KMS-11 (cell line): ENCODE measurements around the gene ZIC4.

Experiments
- H2AFZ ChIP-seq: fragments of 200-600 bp; sonication (generic); 2 replicates; pipeline ENCODE4 v1.6.1; 2016; ENCODE audit warnings: antibody characterized with exemption, mixed run types, low read depth
- H3K27ac ChIP-seq: fragments of 200-600 bp; sonication (generic); 2 replicates; pipeline ENCODE4 v1.6.1; 2016; ENCODE audit warnings: mild to moderate bottlenecking, mixed run types
- H3K27me3 ChIP-seq: fragments of 200-600 bp; sonication (generic); 2 replicates; pipeline ENCODE4 v1.6.1; 2017; ENCODE audit warnings: mild to moderate bottlenecking, low read depth, mixed run types, moderate library complexity; ENCODE audit not compliant: insufficient read depth
- H3K36me3 ChIP-seq: fragments of 200-600 bp; sonication (generic); 2 replicates; pipeline ENCODE4 v1.6.1; 2017; ENCODE audit warnings: mild to moderate bottlenecking, mixed run types; ENCODE audit not compliant: insufficient read depth
- H3K4me1 ChIP-seq: fragments of 200-600 bp; sonication (generic); 2 replicates; pipeline ENCODE4 v1.6.1; 2016; ENCODE audit warnings: mild to moderate bottlenecking, low read depth, mixed run types; ENCODE audit not compliant: poor library complexity, severe bottlenecking
- H3K4me2 ChIP-seq: fragments of 200-600 bp; sonication (generic); 2 replicates; pipeline ENCODE4 v1.7.0; 2016; ENCODE audit warnings: mild to moderate bottlenecking, mixed run types
- H3K4me3 ChIP-seq: fragments of 200-600 bp; sonication (generic); IDR thresholded peaks from 2 replicates; pipeline ENCODE4 v1.6.1; 2017; ENCODE audit warnings: low read depth, low read length, mixed read lengths; ENCODE audit not compliant: insufficient read depth
- H3K79me2 ChIP-seq: fragments of 200-600 bp; sonication (generic); 2 replicates; pipeline ENCODE4 v1.6.1; 2016; ENCODE audit warnings: low read depth, mixed run types; ENCODE audit not compliant: insufficient read depth
- H3K9ac ChIP-seq: fragments of 200-600 bp; sonication (generic); 2 replicates; pipeline ENCODE4 v1.6.1; 2016; ENCODE audit warnings: mild to moderate bottlenecking, mixed run types
- H4K20me1 ChIP-seq: fragments of 200-600 bp; sonication (generic); 2 replicates; pipeline ENCODE4 v1.6.1; 2016; ENCODE audit warnings: mild to moderate bottlenecking, mixed run types; ENCODE audit not compliant: insufficient read depth
- TF ChIP-seq, protein P1 (sequence below): fragments of 200-600 bp; sonication (generic); conservative IDR thresholded peaks from 2 replicates; pipeline ENCODE4 v1.6.1; 2017; ENCODE audit warnings: low read depth, mild to moderate bottlenecking, antibody characterized with exemption, low read length, moderate library complexity, mixed read lengths

ZIC4 gene

DNA sequence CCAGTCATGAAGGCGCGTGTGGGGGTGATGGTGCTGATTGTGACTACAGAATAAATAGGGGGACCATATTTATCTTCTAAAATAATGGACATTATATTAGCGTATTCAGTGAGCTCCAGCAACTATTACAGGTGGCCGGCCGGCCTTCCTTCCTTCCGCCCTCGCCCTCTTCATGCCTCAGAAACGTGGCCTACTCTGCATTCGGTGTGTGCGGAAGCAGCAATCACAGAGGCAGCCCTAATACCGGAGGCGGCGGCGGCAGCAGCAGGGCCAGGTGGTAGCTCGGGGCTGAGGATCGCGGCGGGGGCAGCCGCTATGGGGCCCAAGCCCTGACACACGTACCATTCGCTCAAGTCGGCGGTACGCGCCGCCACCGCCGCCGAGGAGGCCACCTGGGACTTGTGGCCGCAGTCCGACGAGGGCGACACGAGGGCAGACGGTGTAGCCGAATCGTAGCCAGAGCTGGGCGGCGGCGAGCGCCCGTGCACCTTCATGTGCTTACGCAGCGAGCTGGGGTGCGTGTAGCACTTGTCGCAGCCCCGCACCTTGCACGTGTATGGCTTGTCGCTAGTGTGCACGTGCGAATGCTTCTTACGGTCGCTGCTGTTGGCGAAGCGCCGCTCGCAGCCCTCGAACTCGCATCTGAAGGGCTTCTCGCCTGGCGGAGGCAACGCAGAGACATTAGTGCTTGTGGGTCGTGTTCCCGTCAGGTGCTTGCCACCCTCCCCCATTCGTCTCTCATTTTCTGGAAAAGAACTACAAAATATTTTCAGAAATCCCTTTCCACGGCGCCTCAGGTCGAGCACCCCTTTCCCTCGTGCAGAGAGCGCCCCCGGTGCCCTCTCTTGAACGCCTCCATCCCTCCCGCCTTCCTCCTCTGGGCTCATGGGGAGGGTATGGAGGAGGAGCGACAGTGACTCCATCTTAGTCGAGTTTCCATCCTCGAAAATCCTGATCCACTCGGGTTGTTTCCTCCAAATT, 15.5 kb downstream of the ZIC4 start:
- Histone ChIP-seq H3K27ac (no peak overlapping the region), H4K20me1 (no peaks in the 10 kb centered on the region), H3K4me3 (no peak overlapping the region), H3K27me3 (no peaks in the 10 kb centered on the region), H3K4me1 (no peaks in the 10 kb centered on the region), H3K9ac (no peak overlapping the region), H3K79me2 (no peaks in the 10 kb centered on the region), H3K4me2 (no peak overlapping the region), H2AFZ (no peak overlapping the region), H3K36me3 (no peaks in the 10 kb centered on the region)
- TF ChIP-seq, protein P1, sequence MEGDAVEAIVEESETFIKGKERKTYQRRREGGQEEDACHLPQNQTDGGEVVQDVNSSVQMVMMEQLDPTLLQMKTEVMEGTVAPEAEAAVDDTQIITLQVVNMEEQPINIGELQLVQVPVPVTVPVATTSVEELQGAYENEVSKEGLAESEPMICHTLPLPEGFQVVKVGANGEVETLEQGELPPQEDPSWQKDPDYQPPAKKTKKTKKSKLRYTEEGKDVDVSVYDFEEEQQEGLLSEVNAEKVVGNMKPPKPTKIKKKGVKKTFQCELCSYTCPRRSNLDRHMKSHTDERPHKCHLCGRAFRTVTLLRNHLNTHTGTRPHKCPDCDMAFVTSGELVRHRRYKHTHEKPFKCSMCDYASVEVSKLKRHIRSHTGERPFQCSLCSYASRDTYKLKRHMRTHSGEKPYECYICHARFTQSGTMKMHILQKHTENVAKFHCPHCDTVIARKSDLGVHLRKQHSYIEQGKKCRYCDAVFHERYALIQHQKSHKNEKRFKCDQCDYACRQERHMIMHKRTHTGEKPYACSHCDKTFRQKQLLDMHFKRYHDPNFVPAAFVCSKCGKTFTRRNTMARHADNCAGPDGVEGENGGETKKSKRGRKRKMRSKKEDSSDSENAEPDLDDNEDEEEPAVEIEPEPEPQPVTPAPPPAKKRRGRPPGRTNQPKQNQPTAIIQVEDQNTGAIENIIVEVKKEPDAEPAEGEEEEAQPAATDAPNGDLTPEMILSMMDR = no peak

DNA sequence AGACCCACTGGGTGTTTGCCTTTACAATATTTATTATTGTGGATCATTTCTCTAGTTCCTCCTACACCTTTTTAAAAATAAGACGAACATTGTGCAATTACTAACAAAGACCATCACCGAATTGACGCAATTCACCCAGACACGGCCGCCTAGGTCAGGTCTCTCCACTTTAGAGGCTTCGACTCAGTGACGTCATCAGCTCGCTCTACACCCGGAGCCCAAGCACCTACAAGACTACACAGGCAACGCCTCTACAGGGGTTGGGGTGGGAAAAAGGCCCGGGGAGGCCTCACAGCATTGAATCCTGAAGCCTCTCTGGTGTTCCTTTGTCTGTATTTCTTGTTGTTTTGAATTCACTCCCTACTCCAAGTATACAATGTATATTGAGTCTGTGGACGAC, 16.6 kb downstream of the ZIC4 start:
- no peaks in the 10 kb centered on the region for H3K27me3 ChIP-seq
- no peaks in the 10 kb centered on the region for H4K20me1 ChIP-seq
- no peak overlapping the region for H3K4me2 ChIP-seq
- TF ChIP-seq, protein P1 = no peak
- H3K9ac ChIP-seq = no peak overlapping the region
- H3K79me2 ChIP-seq = no peaks in the 10 kb centered on the region
- H2AFZ ChIP-seq = no peak overlapping the region
- no peak overlapping the region for H3K4me3 ChIP-seq
- H3K4me1 ChIP-seq = no peaks in the 10 kb centered on the region
- H3K27ac ChIP-seq = no peak overlapping the region
- no peaks in the 10 kb centered on the region for H3K36me3 ChIP-seq

DNA sequence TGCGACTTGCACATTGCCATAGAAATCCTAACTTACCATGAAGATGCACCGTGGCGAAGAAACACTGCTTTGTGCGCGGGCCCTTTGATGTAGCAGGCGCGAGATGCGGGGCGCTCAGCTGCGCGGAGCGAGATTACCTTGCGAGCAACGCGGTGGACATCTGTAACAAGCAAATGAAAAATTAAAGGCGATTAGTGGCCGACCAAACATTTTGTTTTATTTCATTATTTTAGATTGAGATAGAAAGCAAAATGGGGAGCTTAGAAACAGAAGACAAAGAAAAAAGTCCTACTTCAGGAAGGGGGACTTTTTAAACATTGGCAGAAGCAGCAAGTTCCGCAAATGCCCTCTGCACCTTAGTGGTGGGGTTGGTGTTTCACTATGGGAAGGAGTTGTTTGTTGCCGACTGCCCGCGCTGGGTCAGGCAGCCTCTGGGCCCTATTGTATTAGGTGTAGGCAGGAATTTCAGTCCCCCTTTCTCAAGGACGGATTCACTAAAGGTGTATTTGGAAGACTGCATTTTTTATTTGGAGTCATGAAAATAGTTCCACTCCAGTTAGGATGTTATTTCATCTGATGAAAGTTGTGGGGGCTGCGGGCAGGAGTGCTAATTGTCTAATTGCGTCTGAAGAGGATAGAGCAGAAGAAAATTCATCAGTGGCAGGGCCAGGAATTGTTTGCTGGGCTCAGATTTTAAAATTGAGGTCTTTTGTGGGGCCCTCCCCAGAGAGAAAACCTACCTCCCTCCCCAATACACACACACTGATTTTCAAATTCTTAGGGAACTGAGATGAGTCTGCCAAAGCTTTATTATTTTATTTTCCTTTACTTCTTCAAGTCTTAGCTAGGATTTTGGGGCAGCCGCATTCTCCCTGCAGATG, 17.4 kb downstream of the ZIC4 start:
- Histone ChIP-seq H3K27ac (no peak overlapping the region), H3K27me3 (no peaks in the 10 kb centered on the region)
- TF ChIP-seq, protein P1 = no peak

DNA sequence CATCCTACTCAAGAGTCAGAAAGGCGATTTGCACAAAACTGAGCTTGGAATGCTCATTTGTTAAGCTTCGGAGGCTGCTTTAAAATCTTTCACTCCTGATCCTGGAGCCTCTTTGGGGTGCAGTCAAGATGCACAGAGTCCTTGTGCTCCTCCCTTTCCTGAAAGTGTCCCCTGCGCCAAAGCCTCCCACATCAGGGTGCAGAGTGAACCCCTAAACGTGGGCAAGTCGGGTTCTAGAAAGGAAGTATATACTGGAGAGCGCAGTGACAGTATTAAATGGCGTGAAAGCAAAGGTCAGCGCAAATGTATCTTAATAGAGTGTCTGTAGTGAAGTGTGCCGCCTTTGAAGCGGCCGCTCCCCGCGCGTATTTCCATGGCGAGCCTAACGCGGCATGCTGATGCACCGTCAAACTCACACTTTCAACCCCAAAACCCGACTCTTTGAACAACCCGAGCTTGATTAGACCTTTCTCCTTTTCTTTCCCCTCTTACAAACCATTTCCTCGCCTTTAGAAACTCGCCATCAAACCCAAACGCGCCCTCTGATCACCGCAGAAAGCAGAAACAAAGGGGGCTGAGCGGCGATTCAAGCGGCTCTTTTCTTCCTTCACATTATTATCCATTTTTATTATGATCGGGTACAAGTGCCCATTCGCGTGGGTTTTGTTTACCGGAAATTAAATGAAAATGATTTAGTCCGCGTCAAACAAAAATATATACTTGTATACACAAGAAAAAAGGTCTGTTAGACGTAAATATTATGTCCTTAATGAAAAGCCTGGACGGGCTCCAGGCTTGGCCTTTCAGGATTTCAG, 18.3 kb downstream of the ZIC4 start:
- Histone ChIP-seq H3K79me2 (no peaks in the 10 kb centered on the region), H3K27ac (no peak overlapping the region), H3K4me2 (no peak overlapping the region), H3K9ac (no peak overlapping the region), H3K36me3 (no peaks in the 10 kb centered on the region), H2AFZ (no peak overlapping the region), H3K4me1 (no peaks in the 10 kb centered on the region), H3K4me3 (no peak overlapping the region), H4K20me1 (no peaks in the 10 kb centered on the region), H3K27me3 (no peaks in the 10 kb centered on the region)
- TF ChIP-seq, protein P1 = no peak

More for the DNA sequence above, 17.4 kb downstream of the ZIC4 start:
- Histone ChIP-seq H2AFZ (no peak overlapping the region), H3K4me2 (no peak overlapping the region), H3K9ac (no peak overlapping the region), H3K79me2 (no peaks in the 10 kb centered on the region), H3K4me3 (no peak overlapping the region), H3K4me1 (no peaks in the 10 kb centered on the region), H3K36me3 (no peaks in the 10 kb centered on the region), H4K20me1 (no peaks in the 10 kb centered on the region)
